SJCRH30 (cell line): Measurements from ENCODE around the gene KIF1A. TPM values are rescaled to one million over a fixed set of nuclear protein-coding genes. Genes with fewer than 3 reads are reported as not detected.
"Not testable (repeated sequence)": the region's sequence is repeated elsewhere in the genome, so short reads cannot be mapped to it uniquely, and the experiment has no call there.

Experiments used
- DNase-seq, 2 experiments: peaks; one replicate each; pipeline ENCODE4 v3.0.0-alpha.2; 2015 to 2020
- H3K27ac ChIP-seq: fragments of 250-450 bp; sonication (Bioruptor Pico); 2 replicates; pipeline ENCODE4 v1.5.1; 2020; ENCODE audit warnings: mild to moderate bottlenecking, moderate library complexity
- H3K27me3 ChIP-seq: fragments of 250-450 bp; sonication (Bioruptor Pico); 2 replicates; pipeline ENCODE4 v1.5.1; 2020; ENCODE audit warnings: mild to moderate bottlenecking, moderate library complexity
- H3K36me3 ChIP-seq: fragments of 250-450 bp; sonication (Bioruptor Pico); 2 replicates; pipeline ENCODE4 v1.5.1; 2020; ENCODE audit warnings: mild to moderate bottlenecking, moderate library complexity
- H3K4me1 ChIP-seq: fragments of 250-450 bp; sonication (Bioruptor Pico); 2 replicates; pipeline ENCODE4 v1.5.1; 2020; ENCODE audit warnings: mild to moderate bottlenecking, moderate library complexity
- H3K4me3 ChIP-seq: fragments of 250-450 bp; sonication (Bioruptor Pico); 2 replicates; pipeline ENCODE4 v1.5.1; 2020; ENCODE audit warnings: mild to moderate bottlenecking, moderate library complexity
- H3K9me3 ChIP-seq: fragments of 250-450 bp; sonication (Bioruptor Pico); replicated peaks from 2 replicates; pipeline ENCODE4 v1.5.1; 2020; ENCODE audit warnings: mild to moderate bottlenecking, moderate library complexity
- total RNA-seq: library from RNA; depleted of rRNA; stranded (reverse); fragments of >200 nt; shearing (Covaris generic); gene quantifications from 2 replicates; pipeline ENCODE4 v1.2.3, GENCODE V29; 2014

The KIF1A gene
- total RNA-seq, 1 experiment from 2014 or later = 3.7 TPM

DNA sequence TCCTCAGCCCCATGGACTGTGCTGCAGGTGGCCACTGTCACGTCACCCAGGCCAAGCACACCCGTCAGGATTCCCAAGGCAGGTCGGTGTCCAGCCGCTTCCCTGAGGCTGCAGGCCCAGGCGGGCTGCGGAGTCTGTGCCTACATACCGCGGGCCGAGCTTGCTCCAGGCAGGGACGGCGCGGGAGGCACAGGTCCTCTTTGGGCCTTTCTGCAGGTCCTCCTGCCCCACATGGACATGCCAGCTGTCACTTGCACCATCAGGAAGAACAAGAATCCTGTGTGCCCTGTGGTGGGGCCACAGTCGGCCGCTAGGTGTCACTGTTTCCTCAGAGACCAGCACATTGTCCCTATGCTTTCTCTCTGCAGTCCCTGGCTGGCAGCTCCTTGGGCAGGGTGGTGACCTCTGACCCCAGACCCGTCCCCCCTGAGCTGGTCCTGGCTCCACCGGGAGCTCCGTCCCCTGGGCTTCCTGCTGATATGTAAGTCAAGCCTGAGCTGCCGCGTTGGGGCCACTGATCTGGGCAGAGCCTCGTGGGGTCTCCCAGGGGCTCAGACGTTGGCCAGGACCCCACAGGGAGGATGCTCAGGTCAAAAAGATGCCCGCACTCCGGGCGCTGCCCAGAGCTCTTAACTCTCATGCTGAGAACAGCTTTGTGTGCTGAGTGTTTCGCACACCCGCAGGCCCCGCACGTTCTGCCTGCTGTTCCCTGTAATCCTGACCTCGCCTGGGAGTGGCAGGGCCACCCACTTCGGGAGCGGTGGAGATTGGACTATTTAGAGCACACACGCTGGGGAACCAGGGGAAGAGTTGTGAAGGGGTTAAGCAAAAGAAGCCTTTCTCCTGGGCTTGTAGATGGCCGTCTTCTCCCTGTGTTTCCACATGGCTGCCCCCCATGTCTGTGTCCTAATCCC, 31.3 kb upstream of the KIF1A start:
- Histone ChIP-seq H3K27ac (peak overlapping the region; percentile 23; the same call in 1 of the 2 replicates), H3K4me3 (no peak overlapping the region), H3K36me3 (no peaks in the 10 kb centered on the region), H3K27me3 (no peaks in the 10 kb centered on the region), H3K9me3 (no peaks in the 10 kb centered on the region; the same call in 1 of the 2 replicates), H3K4me1 (peaks cover 16% of the 10 kb centered on the region)
- peak; percentile 88 to 97 for DNase-seq

DNA sequence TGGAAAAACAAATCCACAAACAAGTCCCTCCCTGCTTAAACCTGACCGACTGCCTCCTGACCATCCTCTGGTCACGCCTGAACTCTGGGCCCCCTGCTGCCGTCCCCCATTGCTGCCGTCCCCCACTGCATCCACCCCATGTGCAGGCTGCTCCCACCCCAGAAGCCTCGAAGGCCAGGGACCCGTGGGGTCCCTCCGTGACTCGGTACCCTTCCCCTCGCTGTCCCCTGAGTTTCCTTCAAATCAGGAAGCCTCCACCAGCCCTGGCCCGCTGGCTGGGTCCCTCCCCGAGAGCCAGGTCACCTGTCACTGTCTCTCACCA, 30.7 kb upstream of the KIF1A start:
- Histone ChIP-seq H3K36me3 (no peaks in the 10 kb centered on the region), H3K9me3 (no peaks in the 10 kb centered on the region; the same call in 1 of the 2 replicates), H3K27ac (no peak overlapping the region), H3K27me3 (no peaks in the 10 kb centered on the region), H3K4me1 (peaks cover 16% of the 10 kb centered on the region), H3K4me3 (no peak overlapping the region)
- DNase-seq = no peak

DNA sequence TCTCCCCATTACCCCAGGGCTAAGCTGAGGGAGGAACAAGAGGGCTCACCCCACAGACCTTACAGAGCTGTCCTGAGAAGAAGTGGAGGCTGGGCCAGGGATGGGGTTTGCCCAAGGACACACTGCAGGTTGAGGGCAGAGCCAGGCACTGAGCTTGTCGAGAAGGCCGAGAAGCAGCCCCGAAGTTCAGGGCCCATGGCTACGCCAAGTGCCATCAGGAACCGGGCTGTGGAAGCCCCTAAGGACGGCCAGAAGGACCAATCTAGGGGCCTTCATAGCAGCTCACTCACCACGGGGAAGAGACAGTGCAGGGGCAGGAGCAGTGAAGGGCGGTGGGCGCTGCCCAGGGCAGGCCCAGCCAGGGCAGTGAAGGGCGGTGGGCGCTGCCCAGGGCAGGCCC, 30.0 kb upstream of the KIF1A start:
- Histone ChIP-seq H3K27ac (no peak overlapping the region), H3K36me3 (no peaks in the 10 kb centered on the region), H3K4me3 (no peak overlapping the region), H3K9me3 (no peaks in the 10 kb centered on the region; the same call in 1 of the 2 replicates), H3K27me3 (no peaks in the 10 kb centered on the region), H3K4me1 (peaks cover 16% of the 10 kb centered on the region)
- DNase-seq = no peak

DNA sequence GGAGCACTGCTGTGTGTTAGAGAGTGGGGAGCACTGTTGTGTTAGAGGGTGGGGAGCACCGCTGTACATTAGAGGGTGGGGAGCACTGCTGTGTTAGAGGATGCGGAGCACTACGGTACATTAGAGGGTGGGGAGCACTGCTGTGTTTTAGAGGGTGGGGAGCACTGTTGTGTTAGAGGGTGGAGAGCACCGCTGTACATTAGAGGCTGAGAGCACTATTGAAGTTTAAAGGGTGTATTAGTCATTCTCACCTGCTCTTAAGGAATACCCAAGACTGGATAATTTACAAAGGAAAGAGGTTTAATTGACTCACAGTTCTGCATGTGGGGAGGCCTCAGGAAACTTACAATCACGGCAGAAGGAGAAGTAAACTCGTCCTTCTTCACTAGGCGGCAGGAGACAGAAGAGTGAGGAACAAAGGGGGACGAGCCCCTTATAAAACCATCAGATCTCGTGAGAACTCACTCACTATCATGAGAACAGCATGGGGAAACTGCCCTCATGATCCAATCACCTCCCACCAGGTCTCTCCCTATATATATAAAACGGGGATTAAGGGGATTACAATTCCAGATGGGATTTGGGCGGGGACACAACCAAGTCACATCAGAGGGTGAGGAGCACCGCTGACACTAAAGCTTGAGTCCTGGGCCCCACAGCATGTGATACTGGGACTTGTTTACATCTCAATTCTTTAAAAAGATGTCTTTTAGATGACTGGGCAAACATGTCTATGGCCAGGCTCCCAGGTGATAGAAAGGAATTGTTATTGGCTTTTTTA, 29.1 kb upstream of the KIF1A start:
- no peak for DNase-seq
- Histone ChIP-seq H3K27me3 (no peaks in the 10 kb centered on the region), H3K27ac (no peak overlapping the region), H3K4me3 (no peak overlapping the region), H3K9me3 (peaks cover 3% of the 10 kb centered on the region; the same call in 1 of the 2 replicates), H3K36me3 (no peaks in the 10 kb centered on the region), H3K4me1 (peaks cover 16% of the 10 kb centered on the region)

DNA sequence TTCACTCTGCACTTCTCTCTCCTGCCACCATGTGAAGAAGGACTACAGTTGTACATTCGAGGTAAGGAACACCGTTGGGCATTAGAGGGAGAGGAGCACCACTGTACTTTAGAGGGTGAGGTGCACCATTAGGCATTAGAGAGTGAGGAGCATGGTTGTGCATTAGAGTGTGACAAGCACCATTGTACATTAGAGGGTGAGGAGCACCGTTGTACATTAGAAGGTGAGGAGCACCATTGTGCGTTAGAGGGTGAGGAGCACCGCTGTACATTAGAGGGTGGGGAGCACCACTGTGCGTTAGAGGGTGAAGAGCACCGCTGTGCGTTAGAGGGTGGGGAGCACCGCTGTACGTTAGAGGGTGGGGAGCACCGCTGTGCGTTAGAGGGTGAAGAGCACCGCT, 27.8 kb upstream of the KIF1A start:
- H3K27me3 ChIP-seq = no peaks in the 10 kb centered on the region
- H3K36me3 ChIP-seq = no peaks in the 10 kb centered on the region
- DNase-seq = no peak
- no peak overlapping the region for H3K27ac ChIP-seq
- 0 out of 2 replicates have a peak, but pooled peaks cover 3% of the 10 kb centered on the region for H3K9me3 ChIP-seq
- peaks cover 16% of the 10 kb centered on the region for H3K4me1 ChIP-seq
- H3K4me3 ChIP-seq = no peak overlapping the region

DNA sequence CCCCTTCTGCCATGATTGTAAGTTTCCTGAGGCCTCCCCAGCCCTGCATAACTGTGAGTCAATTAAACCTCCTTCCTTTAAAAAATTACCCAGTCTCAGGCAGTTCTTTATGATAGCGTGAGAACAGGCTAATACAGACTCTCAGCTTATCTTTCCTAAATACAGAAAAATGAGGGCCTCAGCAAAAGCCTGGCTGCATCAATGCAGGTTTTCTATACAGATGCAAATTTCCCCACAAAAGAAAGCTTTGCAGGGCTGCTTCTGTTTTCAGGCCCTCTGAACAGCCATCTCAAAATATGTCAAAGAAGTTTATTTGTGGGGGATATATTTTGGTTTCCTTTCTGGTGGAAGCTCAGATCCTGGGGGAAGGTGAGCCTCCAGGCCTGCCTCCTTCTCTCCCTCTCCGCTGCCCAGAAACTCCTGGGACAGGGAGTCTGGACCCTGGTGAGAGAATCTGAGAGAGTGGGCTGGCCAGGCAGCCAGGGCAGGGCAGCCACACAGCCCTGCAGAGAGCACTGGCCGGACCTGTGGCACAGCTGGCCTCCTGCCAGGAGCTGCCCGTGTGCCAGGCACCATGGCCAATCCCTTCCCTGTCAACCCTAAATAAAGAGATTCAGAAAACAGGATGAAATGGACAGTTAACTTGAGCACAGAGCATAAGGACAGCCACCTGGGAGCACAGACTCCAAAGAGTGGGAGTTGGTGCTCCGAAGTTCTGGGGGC, 27.0 kb upstream of the KIF1A start:
- Histone ChIP-seq H3K27ac (no peak overlapping the region), H3K36me3 (no peaks in the 10 kb centered on the region), H3K4me1 (peaks cover 13% of the 10 kb centered on the region), H3K27me3 (no peaks in the 10 kb centered on the region), H3K4me3 (no peak overlapping the region), H3K9me3 (0 out of 2 replicates have a peak, but pooled peaks cover 3% of the 10 kb centered on the region)
- no peak for DNase-seq

DNA sequence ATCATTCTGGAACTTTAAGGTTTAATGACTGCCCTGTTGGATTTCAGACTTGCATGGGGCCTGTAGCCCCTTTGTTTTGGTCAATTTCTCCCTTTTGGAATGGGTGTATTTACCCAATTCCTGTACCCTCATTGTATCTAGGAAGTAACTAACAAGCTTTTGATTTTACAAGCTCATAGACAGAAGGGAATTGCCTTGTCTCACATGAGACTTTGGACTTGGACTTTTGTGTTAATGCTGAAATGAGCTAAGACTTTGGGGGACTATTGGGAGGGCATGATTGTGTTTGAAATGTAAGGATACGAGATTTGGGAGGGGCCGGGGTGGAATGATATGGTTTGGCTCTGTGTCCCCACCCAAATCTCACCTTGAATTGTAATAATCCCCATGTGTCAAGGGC, 26.3 kb upstream of the KIF1A start:
- not testable (repeated sequence) for DNase-seq, H3K27ac ChIP-seq, H3K4me1 ChIP-seq, H3K9me3 ChIP-seq, H3K4me3 ChIP-seq, H3K36me3 ChIP-seq, H3K27me3 ChIP-seq

DNA sequence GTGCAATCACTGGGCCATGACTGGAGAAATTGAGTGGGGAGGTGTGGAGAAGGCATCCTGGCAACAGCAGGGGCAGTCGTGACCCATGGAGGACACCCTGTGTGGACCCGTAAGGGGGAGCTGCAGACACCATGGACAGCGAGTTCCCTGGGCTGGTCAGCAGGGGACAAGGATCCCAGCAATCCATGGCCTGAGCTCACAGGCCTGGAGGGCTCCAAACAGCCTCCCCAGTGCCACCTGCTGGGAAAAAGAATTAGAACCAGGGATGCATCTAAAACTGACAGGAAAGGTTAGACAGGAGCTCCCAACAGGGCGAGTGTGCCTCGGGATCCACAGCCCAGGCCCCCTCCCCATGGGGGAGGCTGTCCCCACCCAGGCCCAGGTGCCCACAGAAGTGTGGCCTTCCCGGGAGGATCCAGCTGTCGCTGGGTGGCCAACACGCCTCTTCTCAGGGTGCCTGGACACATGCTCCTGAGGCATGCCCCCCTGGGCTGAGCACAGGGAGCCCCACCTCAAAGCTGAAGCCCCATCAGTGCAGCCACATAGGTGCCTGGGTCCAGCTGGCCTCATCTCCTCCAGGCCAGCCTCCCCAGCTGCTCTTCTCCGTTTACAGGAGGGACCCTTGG, 20.5 kb upstream of the KIF1A start:
- H3K9me3 ChIP-seq = 0 out of 2 replicates have a peak, but pooled peaks cover 3% of the 10 kb centered on the region
- no peak overlapping the region for H3K4me3 ChIP-seq
- H3K4me1 ChIP-seq = peaks cover 6% of the 10 kb centered on the region
- no peaks in the 10 kb centered on the region for H3K36me3 ChIP-seq
- no peaks in the 10 kb centered on the region for H3K27me3 ChIP-seq
- no peak overlapping the region for H3K27ac ChIP-seq
- peak; percentile 80 to 88 for DNase-seq

DNA sequence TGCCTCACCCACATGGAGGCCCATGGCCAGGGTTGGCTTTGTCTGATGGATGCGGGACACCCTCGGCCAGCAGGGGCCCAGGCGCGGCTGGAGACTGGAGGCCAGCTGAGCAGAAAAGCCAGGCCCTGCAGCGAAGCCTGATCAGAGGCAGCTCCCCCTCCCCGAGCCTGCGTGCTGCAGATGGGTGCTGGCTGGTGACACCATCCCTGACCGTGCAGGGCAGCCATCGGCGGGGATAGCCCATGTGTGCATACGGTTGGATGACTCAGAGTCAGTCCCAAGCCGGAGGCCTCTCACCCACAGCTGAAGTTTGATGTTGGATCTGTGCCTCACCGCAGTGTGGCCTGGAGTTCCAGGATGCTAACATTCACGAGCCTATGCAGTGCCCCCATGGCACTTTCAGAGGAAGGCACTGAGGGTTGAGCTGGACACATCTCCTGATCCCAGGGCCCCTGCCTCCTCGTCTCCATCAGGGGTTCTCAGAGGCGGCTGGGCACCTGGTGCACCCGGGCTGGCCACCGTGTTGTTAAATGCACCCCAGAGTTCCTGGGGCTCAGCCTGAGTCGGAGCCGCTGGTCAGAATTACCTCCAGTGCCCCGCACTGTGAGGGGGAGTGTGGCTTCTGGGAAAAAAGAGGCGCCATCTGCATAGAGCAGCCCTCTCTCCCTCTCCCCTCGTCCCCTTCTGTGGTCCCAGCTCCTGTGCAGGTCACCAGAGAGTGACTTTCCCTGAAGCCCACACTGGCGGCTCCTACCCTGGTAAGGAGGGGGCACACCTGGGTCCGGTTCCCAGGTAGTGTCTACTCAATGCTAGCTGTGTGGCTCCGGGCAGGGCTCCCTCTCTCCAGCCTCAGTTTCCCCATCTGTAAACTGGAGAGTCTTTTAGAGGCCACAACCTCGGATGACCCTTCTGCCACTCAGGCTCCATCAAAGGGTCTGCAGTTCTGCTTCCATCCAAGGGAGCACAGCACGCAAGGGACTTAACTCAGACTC, 19.4 kb upstream of the KIF1A start:
- Histone ChIP-seq H3K4me3 (no peak overlapping the region), H3K27ac (no peak overlapping the region), H3K9me3 (no peaks in the 10 kb centered on the region), H3K4me1 (peaks cover 6% of the 10 kb centered on the region), H3K36me3 (no peaks in the 10 kb centered on the region), H3K27me3 (no peaks in the 10 kb centered on the region)
- no peak for DNase-seq

DNA sequence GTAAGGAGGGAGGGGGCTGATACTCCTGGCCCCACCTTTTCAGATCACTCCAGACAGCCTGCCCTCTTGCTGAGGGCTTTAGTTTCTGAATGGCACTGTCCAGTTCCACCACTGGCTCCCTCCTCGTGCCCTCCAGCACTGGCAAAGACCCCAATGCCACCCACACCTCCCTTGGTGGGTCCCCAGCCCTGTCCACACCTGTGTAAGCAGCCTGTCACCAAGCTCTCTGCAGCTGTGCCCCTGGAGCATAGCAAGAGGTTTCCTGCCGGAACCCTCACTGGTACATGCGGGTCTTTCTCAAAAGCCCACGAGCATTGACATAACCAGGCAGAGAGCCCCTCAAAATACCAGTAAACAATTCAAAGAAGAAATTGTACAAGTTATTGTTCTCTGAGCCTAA, 17.6 kb upstream of the KIF1A start:
- no peaks in the 10 kb centered on the region for H3K36me3 ChIP-seq
- H3K9me3 ChIP-seq = no peaks in the 10 kb centered on the region
- no peak overlapping the region for H3K4me3 ChIP-seq
- no peaks in the 10 kb centered on the region for H3K27me3 ChIP-seq
- no peak overlapping the region for H3K27ac ChIP-seq
- DNase-seq = no peak
- H3K4me1 ChIP-seq = peaks cover 6% of the 10 kb centered on the region

DNA sequence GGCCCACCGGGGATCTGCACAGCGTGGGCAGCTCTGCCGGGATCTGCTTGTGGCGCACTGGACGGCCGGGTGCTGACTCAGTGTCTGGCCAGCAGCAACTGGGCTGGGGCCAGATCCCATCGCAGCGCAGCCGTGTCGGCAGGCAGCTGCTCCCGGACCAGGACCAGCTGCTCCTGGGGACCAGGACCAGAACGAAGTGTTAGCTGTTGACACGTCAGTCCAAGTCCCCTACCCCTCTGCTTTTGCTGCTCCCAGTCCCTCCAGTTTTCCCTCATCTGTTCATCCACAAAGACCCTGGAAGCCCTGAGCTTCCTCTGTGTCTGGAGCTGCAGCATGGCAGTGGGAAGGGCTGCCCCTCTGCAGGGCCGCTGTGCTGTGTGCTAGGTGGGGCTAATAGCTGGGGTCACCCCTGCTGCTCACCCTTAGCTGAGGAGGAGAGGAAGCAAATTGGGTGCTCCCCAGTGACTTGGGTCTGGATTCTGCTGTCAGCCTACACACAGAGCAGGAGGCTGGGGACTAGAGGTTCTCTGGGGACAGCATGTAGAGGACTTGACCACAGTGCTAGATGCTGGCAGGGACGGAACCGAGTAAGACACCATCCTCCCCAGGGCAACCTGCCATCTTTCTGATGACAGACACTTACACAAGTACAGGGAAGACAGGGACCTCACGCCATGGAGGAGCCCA, 16.9 kb upstream of the KIF1A start:
- DNase-seq = peak; percentile 62 to 68
- Histone ChIP-seq H3K9me3 (no peaks in the 10 kb centered on the region), H3K36me3 (no peaks in the 10 kb centered on the region), H3K4me1 (peaks cover 6% of the 10 kb centered on the region), H3K4me3 (no peak overlapping the region), H3K27ac (no peak overlapping the region), H3K27me3 (no peaks in the 10 kb centered on the region)

DNA sequence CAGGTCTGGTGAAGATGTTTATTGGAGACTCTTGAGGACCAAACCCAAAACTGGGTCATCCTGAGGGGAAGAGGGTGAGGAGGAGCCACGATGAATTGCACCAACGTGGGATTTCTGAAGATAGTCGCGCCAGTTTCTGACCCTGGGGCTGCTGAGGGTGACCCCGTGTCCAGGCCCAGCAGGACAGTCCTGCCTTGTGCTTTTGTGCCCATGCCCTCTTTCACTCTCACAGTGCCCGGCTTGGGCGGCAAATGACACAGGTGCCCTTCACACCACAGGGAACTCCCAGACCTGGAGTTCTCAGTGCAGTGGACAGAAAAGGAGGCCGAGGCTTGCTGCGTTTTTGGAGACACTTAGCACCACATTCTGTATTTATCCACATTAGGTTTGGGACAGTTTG, 15.5 kb upstream of the KIF1A start:
- Histone ChIP-seq H3K36me3 (no peaks in the 10 kb centered on the region), H3K9me3 (no peaks in the 10 kb centered on the region), H3K4me3 (no peak overlapping the region), H3K27me3 (no peaks in the 10 kb centered on the region), H3K4me1 (peaks cover 6% of the 10 kb centered on the region), H3K27ac (no peak overlapping the region)
- DNase-seq = no peak

DNA sequence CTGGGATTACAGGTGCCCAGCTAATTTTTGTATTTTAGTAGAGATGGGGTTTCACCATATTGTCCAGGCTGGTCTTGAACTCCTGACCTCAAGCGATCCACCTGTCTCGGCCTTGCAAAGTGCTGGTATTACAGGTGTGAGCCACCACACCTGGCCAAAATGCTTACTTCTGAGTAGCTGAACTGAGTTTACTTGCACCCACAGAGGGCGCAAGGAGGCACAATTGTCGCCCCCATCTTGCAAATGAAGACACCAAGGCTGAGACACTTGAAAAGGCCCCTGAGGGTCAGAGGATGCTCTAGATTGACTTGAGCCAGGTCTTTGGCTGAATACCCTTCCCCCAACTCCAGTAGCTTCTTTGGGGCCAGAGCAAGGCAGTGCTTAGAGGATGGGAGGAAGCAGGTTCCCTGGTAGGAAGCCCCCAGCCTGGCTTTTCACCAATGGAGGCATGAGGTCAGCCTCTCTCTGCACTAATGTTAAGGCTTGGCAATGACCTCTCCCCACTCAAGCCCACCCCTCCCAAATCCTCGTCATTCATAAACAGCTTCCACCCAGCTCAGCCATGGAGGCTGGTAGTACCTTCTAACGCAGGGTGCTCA, 14.5 kb upstream of the KIF1A start:
- Histone ChIP-seq H3K4me1 (peaks cover 6% of the 10 kb centered on the region), H3K27ac (no peak overlapping the region), H3K27me3 (no peaks in the 10 kb centered on the region; the same call in 1 of the 2 replicates), H3K36me3 (no peaks in the 10 kb centered on the region), H3K9me3 (no peaks in the 10 kb centered on the region), H3K4me3 (no peak overlapping the region)
- DNase-seq = no peak
